Prostate gland (tissue), 2 donors: ENCODE measurements around the gene NFASC. TPM values are rescaled to one million over a fixed set of nuclear protein-coding genes. Genes with fewer than 3 reads are reported as not detected.
A peak's percentile ranks its signal among the peaks of the same experiment; 100 is the strongest.

ENCODE experiments used
- DNase-seq: peaks from one replicate; pipeline ENCODE4 v3.0.0-alpha.2; 2019; ENCODE audit warnings: low spot score
- H3K27ac ChIP-seq, 2 donors: fragments of 200-600 bp; sonication (generic); 2 replicates each; pipeline ENCODE4 v1.5.1; 2017 to 2019
- H3K27me3 ChIP-seq: fragments of 200-600 bp; sonication (generic); replicated peaks from 2 replicates; pipeline ENCODE4 v1.5.1; 2019; ENCODE audit not compliant: insufficient read depth
- H3K36me3 ChIP-seq, 2 donors: fragments of 200-600 bp; sonication (generic); 1 replicate in 1 of 2; 2 replicates in 1 of 2; pipeline versions ENCODE4 v1.5.1 to v1.8.1; 2017 to 2019
- H3K4me1 ChIP-seq: fragments of 200-600 bp; sonication (generic); replicated peaks from 2 replicates; pipeline ENCODE4 v1.5.1; 2019
- H3K4me3 ChIP-seq, 2 donors: fragments of 200-600 bp; sonication (generic); 2 replicates each; pipeline ENCODE4 v1.5.1; 2017 to 2019
- H3K9me3 ChIP-seq: fragments of 200-600 bp; sonication (generic); 2 replicates; pipeline ENCODE4 v1.5.1; 2017
- CTCF ChIP-seq, 4 experiments: fragments of 200-600 bp in 2 of 4; fragments of 450-650 bp in 2 of 4; sonication (generic) in 2 of 4; IDR thresholded peaks; 1 replicate in 3 of 4; 2 replicates in 1 of 4; pipeline ENCODE4 v1.5.1; 2016 to 2019; ENCODE audit warnings: antibody characterized with exemption in 4 of 4, mild to moderate bottlenecking in 2 of 4, moderate library complexity in 2 of 4
- POLR2A ChIP-seq: fragments of 450-650 bp; IDR thresholded peaks from one replicate; pipeline ENCODE4 v1.6.1; 2016; ENCODE audit warnings: antibody characterized with exemption, mild to moderate bottlenecking
- POLR2AphosphoS5 ChIP-seq: sonication (generic); formaldehyde crosslinking; IDR thresholded peaks from one replicate; pipeline ENCODE4 v1.6.1; 2017; ENCODE audit warnings: antibody characterized with exemption
- WGBS: methylation state at CpG from one replicate; pipeline ENCODE4 v1.1.5; 2018; 5-methylcytosine and 5-hydroxymethylcytosine counted together
- intact Hi-C: fragments of 100-400 bp; cut with DNase I; formaldehyde crosslinking; loops from one replicate; pipeline ENCODE4 v1.14.2; 2022
- total RNA-seq, 2 donors: library from RNA; depleted of rRNA; stranded (reverse); fragments of >200 nt; gene quantifications; one replicate each; pipeline ENCODE4 v1.1.0, GENCODE V29; 2016

Gene NFASC
- total RNA-seq, 2 donors from 2014 or later, result 3.7 to 13.2 TPM

DNA sequence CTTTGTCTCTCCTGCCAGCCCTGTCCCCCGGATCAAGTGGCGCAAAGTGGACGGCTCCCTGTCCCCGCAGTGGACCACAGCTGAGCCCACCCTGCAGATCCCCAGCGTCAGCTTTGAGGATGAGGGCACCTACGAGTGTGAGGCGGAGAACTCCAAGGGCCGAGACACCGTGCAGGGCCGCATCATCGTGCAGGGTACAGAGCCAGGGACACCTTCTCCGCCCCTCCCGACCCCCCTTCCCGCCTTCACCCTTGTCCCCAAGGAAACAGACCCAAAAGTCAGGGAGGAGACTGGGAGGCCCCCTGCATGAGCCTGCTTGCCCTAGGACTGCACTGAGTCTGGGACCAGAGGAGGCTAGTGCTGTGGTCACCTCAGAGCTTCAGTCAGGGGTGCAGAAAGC, 190.6 kb downstream of the NFASC start:
- WGBS, result 77% methylated on average over 14 of the region's 14 CpGs
- no peaks in the 10 kb centered on the region for H3K4me1 ChIP-seq
- no peaks in the 10 kb centered on the region for H3K36me3 ChIP-seq
- no peaks in the 10 kb centered on the region for H3K27me3 ChIP-seq
- H3K4me3 ChIP-seq, result no peak overlapping the region
- DNase-seq, result no peak
- no peaks in the 10 kb centered on the region for H3K9me3 ChIP-seq
- TF ChIP-seq CTCF (IDR thresholded peaks at IDR 0.05) (no peak), POLR2A (no peak), POLR2AphosphoS5 (no peak)
- H3K27ac ChIP-seq, result no peak overlapping the region
- intact Hi-C loops, result loop anchor here (10.0 kb wide), 1 partner anchor 256 kb away; no protein-coding TSS in a partner anchor

DNA sequence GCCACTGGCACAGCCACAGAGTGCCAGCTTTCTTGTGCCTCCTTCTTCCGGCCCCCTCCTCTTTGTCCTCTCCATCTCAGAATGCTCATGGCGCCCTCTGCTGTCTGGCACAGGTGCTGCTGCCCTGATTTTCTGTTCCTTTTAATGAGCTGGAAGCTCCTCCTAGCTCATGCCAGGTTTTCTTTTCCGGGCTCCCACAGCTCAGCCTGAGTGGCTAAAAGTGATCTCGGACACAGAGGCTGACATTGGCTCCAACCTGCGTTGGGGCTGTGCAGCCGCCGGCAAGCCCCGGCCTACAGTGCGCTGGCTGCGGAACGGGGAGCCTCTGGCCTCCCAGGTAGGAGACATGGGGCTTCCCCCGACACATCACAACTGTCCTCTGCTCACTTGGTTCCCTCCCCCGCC, 191.0 kb downstream of the NFASC start:
- Histone ChIP-seq H3K4me1 (no peaks in the 10 kb centered on the region), H3K4me3 (no peak overlapping the region), H3K27me3 (no peaks in the 10 kb centered on the region), H3K27ac (no peak overlapping the region), H3K9me3 (no peaks in the 10 kb centered on the region), H3K36me3 (no peaks in the 10 kb centered on the region)
- TF ChIP-seq POLR2AphosphoS5, result no peak
- peak; percentile 67 to 91 (median 88) for TF ChIP-seq CTCF (IDR thresholded peaks at IDR 0.05)
- peak; percentile 63 for DNase-seq
- 23% methylated on average over 13 of the region's 13 CpGs for WGBS
- intact Hi-C loops, result loop anchor here (2.0 to 10.0 kb wide), 2 partner anchors 73 to 257 kb away; no protein-coding TSS in a partner anchor

DNA sequence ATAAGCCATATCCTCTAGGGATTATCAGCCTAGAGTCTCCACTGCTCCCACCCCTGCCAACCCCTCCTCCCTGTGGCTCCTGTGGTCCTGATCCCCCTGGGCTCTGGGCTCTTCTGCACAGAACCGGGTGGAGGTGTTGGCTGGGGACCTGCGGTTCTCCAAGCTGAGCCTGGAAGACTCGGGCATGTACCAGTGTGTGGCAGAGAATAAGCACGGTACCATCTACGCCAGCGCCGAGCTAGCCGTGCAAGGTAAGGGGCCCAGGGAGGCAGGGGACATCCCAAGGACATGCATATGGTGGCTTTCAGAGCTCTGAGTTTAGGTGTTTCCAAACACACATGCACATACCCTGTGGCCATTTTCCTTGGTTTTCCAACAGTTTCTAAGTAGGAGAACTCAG, 191.7 kb downstream of the NFASC start:
- Histone ChIP-seq H3K4me1 (no peaks in the 10 kb centered on the region), H3K9me3 (no peaks in the 10 kb centered on the region), H3K27me3 (no peaks in the 10 kb centered on the region), H3K4me3 (no peak overlapping the region), H3K27ac (no peak overlapping the region), H3K36me3 (no peaks in the 10 kb centered on the region)
- 89% methylated on average over 8 of the region's 8 CpGs for WGBS
- intact Hi-C loops, result loop anchor here (2.0 to 10.0 kb wide), 2 partner anchors 74 to 258 kb away; no protein-coding TSS in a partner anchor
- no peak for TF ChIP-seq CTCF (IDR thresholded peaks at IDR 0.05)
- TF ChIP-seq POLR2AphosphoS5, result no peak
- no peak for TF ChIP-seq POLR2A
- DNase-seq, result no peak

DNA sequence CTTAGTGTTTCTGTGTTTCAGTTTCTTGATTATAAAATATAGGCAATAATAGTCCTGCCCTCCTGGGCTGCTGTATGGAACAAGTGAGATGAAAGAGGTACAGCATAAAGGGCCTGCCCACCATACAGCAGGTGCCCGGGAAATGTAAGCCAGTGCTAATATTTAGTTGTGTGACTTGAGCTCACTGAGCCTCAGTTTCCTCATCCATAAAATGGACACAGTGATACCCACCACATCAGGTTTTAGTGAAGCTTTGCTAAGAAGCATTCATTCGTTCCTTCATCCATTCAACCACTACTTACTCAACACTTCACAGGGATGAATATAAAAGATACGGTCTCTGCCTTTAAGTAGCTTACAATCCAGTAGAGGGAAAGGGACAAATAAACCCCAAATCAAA, 192.2 kb downstream of the NFASC start:
- Histone ChIP-seq H3K4me1 (no peaks in the 10 kb centered on the region), H3K36me3 (no peaks in the 10 kb centered on the region), H3K27me3 (no peaks in the 10 kb centered on the region), H3K4me3 (no peak overlapping the region), H3K9me3 (no peaks in the 10 kb centered on the region), H3K27ac (no peak overlapping the region)
- intact Hi-C loops, result loop anchor here (2.0 to 10.0 kb wide), 2 partner anchors 74 to 258 kb away; no protein-coding TSS in a partner anchor
- TF ChIP-seq POLR2AphosphoS5, result no peak
- no peak for TF ChIP-seq CTCF (IDR thresholded peaks at IDR 0.05)
- TF ChIP-seq POLR2A, result no peak
- 91% methylated on average over 3 of the region's 3 CpGs for WGBS
- DNase-seq, result no peak

GRCh38 chr1:205064301-205064700, 193.6 kb downstream of the NFASC start:
- H3K4me1 ChIP-seq, result no peaks in the 10 kb centered on the region
- intact Hi-C loops, result loop anchor here (10.0 kb wide), 1 partner anchor 260 kb away; no protein-coding TSS in a partner anchor

More at GRCh38 chr1:205064301-205064700, 193.6 kb downstream of the NFASC start:
- H3K36me3 ChIP-seq, result no peaks in the 10 kb centered on the region
- WGBS, result 75% methylated on average over 11 of the region's 11 CpGs
- no peak for DNase-seq
- no peak overlapping the region for H3K27ac ChIP-seq
- TF ChIP-seq POLR2AphosphoS5 (no peak), CTCF (IDR thresholded peaks at IDR 0.05) (no peak), POLR2A (no peak)
- H3K4me3 ChIP-seq, result no peak overlapping the region
- H3K9me3 ChIP-seq, result no peaks in the 10 kb centered on the region
- no peaks in the 10 kb centered on the region for H3K27me3 ChIP-seq
